GM12874 (cell line): ENCODE results near the gene MN1.

ENCODE experiments used
- CTCF ChIP-seq: IDR thresholded peaks from 2 replicates; pipeline ENCODE4 v1.5.1; 2011; ENCODE audit warnings: low read depth, mild to moderate bottlenecking, control low read depth, low read length, moderate library complexity; ENCODE audit not compliant: insufficient read depth

Gene MN1

GRCh38 chr22:27725661-27726060, 75.9 kb downstream of the MN1 start:
- TF ChIP-seq CTCF, result no peak

GRCh38 chr22:27724709-27725108, 76.8 kb downstream of the MN1 start:
- TF ChIP-seq CTCF, result no peak

- TF ChIP-seq CTCF, result no peak
These were observed 77.4 kb downstream of the MN1 start for GRCh38 chr22:27724157-27724556.

DNA sequence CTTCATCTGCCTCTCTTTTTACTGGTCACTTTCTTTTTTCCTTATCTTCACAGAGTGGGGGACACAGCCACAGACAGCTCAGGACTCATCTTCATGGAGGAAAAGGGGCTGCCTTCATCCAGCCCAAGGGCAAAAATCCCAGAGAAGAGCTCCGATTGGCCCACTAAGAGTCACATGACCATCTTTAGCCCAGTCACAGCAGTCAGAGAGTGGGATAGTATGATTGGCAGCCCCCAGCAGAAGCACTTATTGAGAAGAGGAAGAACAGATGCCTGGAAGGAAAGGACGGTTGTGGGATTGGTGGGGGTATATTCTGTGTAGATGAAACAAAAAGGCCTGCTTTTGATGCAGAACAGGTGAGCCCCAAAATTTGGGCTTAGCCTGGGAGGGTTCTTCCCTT, 77.8 kb downstream of the MN1 start:
- no peak for TF ChIP-seq CTCF

GRCh38 chr22:27723158-27723557, 78.4 kb downstream of the MN1 start:
- TF ChIP-seq CTCF, result no peak

GRCh38 chr22:27720860-27721259, 80.7 kb downstream of the MN1 start:
- no peak for TF ChIP-seq CTCF

DNA sequence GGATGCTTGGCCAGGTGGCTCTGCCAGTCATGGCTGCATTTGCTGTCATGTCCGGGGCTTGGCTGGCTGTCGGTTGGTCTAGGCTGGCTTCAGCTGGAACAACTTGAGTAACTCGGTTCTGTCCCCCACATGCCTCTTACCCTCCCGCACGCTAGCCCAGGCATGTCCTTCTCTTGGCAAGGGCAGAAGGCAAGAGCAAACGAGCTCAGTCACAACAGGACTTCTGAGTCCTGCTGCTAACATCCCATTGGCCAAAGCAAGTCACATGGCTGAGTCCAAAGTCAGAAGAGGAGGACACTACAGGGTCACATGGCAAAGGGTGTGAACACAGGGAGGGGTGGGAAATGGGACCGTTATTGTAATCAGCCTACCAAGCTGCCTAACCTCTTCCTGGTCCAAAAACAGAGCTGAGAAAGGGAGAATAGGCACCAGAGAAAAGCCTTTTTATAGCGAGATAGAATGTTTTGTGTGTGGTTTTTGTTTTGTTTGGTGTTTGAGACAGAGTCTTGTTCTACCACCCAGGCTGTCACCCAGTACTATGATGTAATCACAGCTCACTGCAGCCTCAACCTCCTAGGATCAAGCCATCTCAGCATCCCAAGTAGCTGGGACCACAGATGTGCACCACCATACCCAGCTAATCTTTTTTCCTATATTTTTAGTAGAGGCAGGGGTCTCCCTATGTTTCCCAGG, 81.9 kb downstream of the MN1 start:
- no peak for TF ChIP-seq CTCF

GRCh38 chr22:27719036-27719347, 82.6 kb downstream of the MN1 start:
- no peak for TF ChIP-seq CTCF
